ENCODE results near the gene ATP2B3.

Gene ATP2B3

GRCh38 chrX:153620576-153620975, 103.1 kb downstream of the ATP2B3 start:
- DNase-seq (ENCODE audit: low spot score), result no peak

- no peak for DNase-seq (ENCODE audit: low spot score)
Observed at GRCh38 chrX:153621949-153622598, 104.6 kb downstream of the ATP2B3 start.

- DNase-seq (ENCODE audit: low spot score), result no peak
Observed at GRCh38 chrX:153622661-153623309, 105.3 kb downstream of the ATP2B3 start.

GRCh38 chrX:153623310-153624029, 106.0 kb downstream of the ATP2B3 start:
- DNase-seq (ENCODE audit: low spot score), result no peak

- no peak for DNase-seq (ENCODE audit: low spot score)
Observed at GRCh38 chrX:153624196-153625091, 107.0 kb downstream of the ATP2B3 start.

- DNase-seq (ENCODE audit: low spot score), result no peak
Observed at GRCh38 chrX:153625271-153626024, 108.0 kb downstream of the ATP2B3 start.

GRCh38 chrX:153626025-153626633, 108.7 kb downstream of the ATP2B3 start:
- no peak for DNase-seq (ENCODE audit: low spot score)

- no peak for DNase-seq (ENCODE audit: low spot score)
Observed at GRCh38 chrX:153626863-153627674, 109.6 kb downstream of the ATP2B3 start.

GRCh38 chrX:153627675-153628111, 110.3 kb downstream of the ATP2B3 start:
- DNase-seq (ENCODE audit: low spot score), result no peak

GRCh38 chrX:153628129-153628528, 110.7 kb downstream of the ATP2B3 start:
- DNase-seq (ENCODE audit: low spot score), result no peak

GRCh38 chrX:153628665-153629064, 111.2 kb downstream of the ATP2B3 start:
- no peak for DNase-seq (ENCODE audit: low spot score)

- no peak for DNase-seq (ENCODE audit: low spot score)
Observed at GRCh38 chrX:153631346-153631745, 113.9 kb downstream of the ATP2B3 start.

GRCh38 chrX:153631907-153632594, 114.6 kb downstream of the ATP2B3 start:
- DNase-seq (ENCODE audit: low spot score), result no peak

All from AG08396 (cell line).